Measurements from ENCODE around the gene SIPA1L3. TPM values are rescaled to one million over a fixed set of nuclear protein-coding genes. Genes with fewer than 3 reads are reported as not detected.
A peak's percentile ranks its signal among the peaks of the same experiment; 100 is the strongest.

The SIPA1L3 gene
- total RNA-seq, 1 experiment from 2014 or later, result 19.9 TPM

GRCh38 chr19:38032951-38033350 is 125.9 kb downstream of the SIPA1L3 start:
- H3K27ac ChIP-seq (ENCODE audit: low read depth, low read length, poor library complexity, severe bottlenecking), result no peak overlapping the region
- H3K4me3 ChIP-seq (ENCODE audit: low read depth, low read length, poor library complexity, severe bottlenecking), result no peak overlapping the region
- no peak for DNase-seq (ENCODE audit: low spot score)
- H3K4me1 ChIP-seq (ENCODE audit: insufficient read depth, low read length, poor library complexity, severe bottlenecking), result no peaks in the 10 kb centered on the region
- no peaks in the 10 kb centered on the region for H3K27me3 ChIP-seq (replicated peaks; ENCODE audit: insufficient read depth, low read depth, low read length, poor library complexity)
- intact Hi-C loops (cut with micrococcal nuclease; ENCODE audit: unreplicated experiment), result no loop called here
- H3K36me3 ChIP-seq (ENCODE audit: insufficient read depth, low read length, poor library complexity, severe bottlenecking), result no peaks in the 10 kb centered on the region
- BruUV-seq (replicated peaks), result no TSS peak
- TF ChIP-seq CTCF (conservative IDR thresholded peaks at IDR 0.05; ENCODE audit: low read depth, low read length), result no peak
- TF ChIP-seq EZH2 (IDR thresholded peaks at IDR 0.05; ENCODE audit: borderline replicate concordance, low read depth, low read length, poor library complexity, severe bottlenecking), result no peak
- no peaks in the 10 kb centered on the region for H3K9me3 ChIP-seq (ENCODE audit: low read depth, low read length, poor library complexity, severe bottlenecking)
- ChIA-PET CTCF (no interaction called here), POLR2A (ENCODE audit: low non-redundant PET) (no interaction called here)

GRCh38 chr19:38033658-38034491 is 126.9 kb downstream of the SIPA1L3 start:
- H3K4me1 ChIP-seq (ENCODE audit: insufficient read depth, low read length, poor library complexity, severe bottlenecking), result no peaks in the 10 kb centered on the region
- no peaks in the 10 kb centered on the region for H3K36me3 ChIP-seq (ENCODE audit: insufficient read depth, low read length, poor library complexity, severe bottlenecking)
- CTCF ChIA-PET, result no interaction called here
- H3K27me3 ChIP-seq (replicated peaks; ENCODE audit: insufficient read depth, low read depth, low read length, poor library complexity), result no peaks in the 10 kb centered on the region
- no TSS peak for BruUV-seq (replicated peaks)
- intact Hi-C loops (cut with micrococcal nuclease; ENCODE audit: unreplicated experiment), result no loop called here
- TF ChIP-seq EZH2 (IDR thresholded peaks at IDR 0.05; ENCODE audit: borderline replicate concordance, low read depth, low read length, poor library complexity, severe bottlenecking), result no peak
- no peak for TF ChIP-seq CTCF (conservative IDR thresholded peaks at IDR 0.05; ENCODE audit: low read depth, low read length)
- H3K4me3 ChIP-seq (ENCODE audit: low read depth, low read length, poor library complexity, severe bottlenecking), result no peak overlapping the region
- POLR2A ChIA-PET (ENCODE audit: low non-redundant PET), result interaction anchor here (0.6 kb wide), 2 partner anchors 26 to 238 kb away, joined by 3 read pairs; no protein-coding TSS in a partner anchor
- DNase-seq (ENCODE audit: low spot score), result no peak
- no peaks in the 10 kb centered on the region for H3K9me3 ChIP-seq (ENCODE audit: low read depth, low read length, poor library complexity, severe bottlenecking)
- H3K27ac ChIP-seq (ENCODE audit: low read depth, low read length, poor library complexity, severe bottlenecking), result no peak overlapping the region

GRCh38 chr19:38034492-38034860 is 127.5 kb downstream of the SIPA1L3 start:
- no TSS peak for BruUV-seq (replicated peaks)
- no peaks in the 10 kb centered on the region for H3K4me1 ChIP-seq (ENCODE audit: insufficient read depth, low read length, poor library complexity, severe bottlenecking)
- ChIA-PET POLR2A (ENCODE audit: low non-redundant PET) (no interaction called here), CTCF (no interaction called here)
- no peaks in the 10 kb centered on the region for H3K9me3 ChIP-seq (ENCODE audit: low read depth, low read length, poor library complexity, severe bottlenecking)
- peak; percentile 19 for DNase-seq (ENCODE audit: low spot score)
- TF ChIP-seq EZH2 (IDR thresholded peaks at IDR 0.05; ENCODE audit: borderline replicate concordance, low read depth, low read length, poor library complexity, severe bottlenecking) (no peak), CTCF (conservative IDR thresholded peaks at IDR 0.05; ENCODE audit: low read depth, low read length) (no peak)
- H3K27ac ChIP-seq (ENCODE audit: low read depth, low read length, poor library complexity, severe bottlenecking), result no peak overlapping the region
- H3K27me3 ChIP-seq (replicated peaks; ENCODE audit: insufficient read depth, low read depth, low read length, poor library complexity), result no peaks in the 10 kb centered on the region
- no peak overlapping the region for H3K4me3 ChIP-seq (ENCODE audit: low read depth, low read length, poor library complexity, severe bottlenecking)
- no peaks in the 10 kb centered on the region for H3K36me3 ChIP-seq (ENCODE audit: insufficient read depth, low read length, poor library complexity, severe bottlenecking)
- intact Hi-C loops (cut with micrococcal nuclease; ENCODE audit: unreplicated experiment), result no loop called here

All from A673 (cell line).